WTC11 (cell line): ENCODE data around the gene AGBL4. TPM values are rescaled to one million over a fixed set of nuclear protein-coding genes. Genes with fewer than 3 reads are reported as not detected.

ENCODE experiments used
- ATAC-seq: fragments of 200-7000 bp; cut with Tn5 transposase; 2 replicates; pipeline ENCODE4 v1.10.0; 2021; ENCODE audit warnings: mild to moderate bottlenecking, moderate library complexity
- CTCF ChIA-PET: fragments of 300-600 bp; sonication (Branson Sonifier 250); formaldehyde crosslinking; loops from one replicate; lab custom pipeline; 2021; ENCODE audit warnings: antibody characterized with exemption; lab: Charles Lee
- POLR2A ChIA-PET: fragments of 350-600 bp; sonication (Branson Sonifier 250); formaldehyde crosslinking; loops from one replicate; lab custom pipeline; 2021; ENCODE audit warnings: antibody characterized with exemption; lab: Charles Lee
- DNase-seq: peaks from one replicate; pipeline ENCODE4 v3.0.0; 2021; ENCODE audit warnings: low spot score
- H3K27ac Mint-ChIP-seq: 2 replicates; pipeline ENCODE4 v1.8.0; 2021; ENCODE audit warnings: mixed read lengths
- H3K27me3 Mint-ChIP-seq: 2 replicates; pipeline ENCODE4 v1.8.0; 2021; ENCODE audit warnings: low read depth, mild to moderate bottlenecking, moderate library complexity, mixed read lengths
- H3K36me3 Mint-ChIP-seq: 2 replicates; pipeline ENCODE4 v1.8.0; 2021; ENCODE audit warnings: mixed read lengths
- H3K4me1 Mint-ChIP-seq: 2 replicates; pipeline ENCODE4 v1.8.0; 2022; ENCODE audit warnings: mixed read lengths
- H3K4me3 Mint-ChIP-seq: 2 replicates; pipeline ENCODE4 v1.8.0; 2021; ENCODE audit warnings: mild to moderate bottlenecking, moderate library complexity, mixed read lengths
- H3K9me3 Mint-ChIP-seq: 2 replicates; pipeline ENCODE4 v1.8.0; 2021; ENCODE audit warnings: mixed read lengths
- FOXP1 ChIP-seq: sonication (generic); formaldehyde crosslinking; IDR thresholded peaks from 2 replicates; pipeline ENCODE4 v1.8.0; 2022; ENCODE audit warnings: missing genetic modification reagents, mild to moderate bottlenecking, moderate library complexity, borderline replicate concordance
- HMGA2 ChIP-seq: fragments of 250-450 bp; sonication (Bioruptor Pico); IDR thresholded peaks from 2 replicates; pipeline ENCODE4 v1.4.0; 2021; ENCODE audit warnings: mild to moderate bottlenecking, moderate library complexity
- SMAD4 ChIP-seq: sonication (generic); formaldehyde crosslinking; IDR thresholded peaks from 2 replicates; pipeline ENCODE4 v1.8.0; 2022; ENCODE audit warnings: mild to moderate bottlenecking, missing genetic modification reagents
- TP53 ChIP-seq: sonication (generic); formaldehyde crosslinking; IDR thresholded peaks from 2 replicates; pipeline ENCODE4 v1.8.1; 2023; ENCODE audit warnings: mild to moderate bottlenecking, missing genetic modification reagents
- ZNF219 ChIP-seq: sonication (generic); formaldehyde crosslinking; IDR thresholded peaks from 2 replicates; pipeline ENCODE4 v1.8.0; 2023; ENCODE audit warnings: missing genetic modification reagents, mild to moderate bottlenecking, borderline replicate concordance
- total RNA-seq: library from RNA; stranded (reverse); gene quantifications from 3 replicates; pipeline ENCODE4 v1.2.3, GENCODE V29; 2021
- TF ChIP-seq, protein P1 (sequence below): sonication (generic); formaldehyde crosslinking; IDR thresholded peaks from 2 replicates; pipeline ENCODE4 v1.8.1; 2022; ENCODE audit warnings: mild to moderate bottlenecking, moderate library complexity, missing genetic modification reagents
- TF ChIP-seq, protein P2 (sequence below): fragments of 250-450 bp; sonication (Bioruptor Pico); IDR thresholded peaks from 2 replicates; pipeline ENCODE4 v1.9.0; 2021; ENCODE audit warnings: mild to moderate bottlenecking
- TF ChIP-seq, protein P3 (sequence below): sonication (generic); formaldehyde crosslinking; IDR thresholded peaks from 2 replicates; pipeline ENCODE4 v1.8.1; 2023; ENCODE audit warnings: mild to moderate bottlenecking, missing genetic modification reagents, moderate library complexity
- TF ChIP-seq, protein P4 (sequence below): sonication (generic); formaldehyde crosslinking; IDR thresholded peaks from 2 replicates; pipeline ENCODE4 v1.8.1; 2022; ENCODE audit warnings: missing genetic modification reagents, borderline replicate concordance
- TF ChIP-seq, protein P5 (sequence below): sonication (generic); formaldehyde crosslinking; IDR thresholded peaks from 2 replicates; pipeline ENCODE4 v1.8.0; 2022; ENCODE audit warnings: mild to moderate bottlenecking, missing genetic modification reagents

Gene AGBL4
- total RNA-seq, 1 experiment from 2014 or later, result 0.87 TPM

DNA sequence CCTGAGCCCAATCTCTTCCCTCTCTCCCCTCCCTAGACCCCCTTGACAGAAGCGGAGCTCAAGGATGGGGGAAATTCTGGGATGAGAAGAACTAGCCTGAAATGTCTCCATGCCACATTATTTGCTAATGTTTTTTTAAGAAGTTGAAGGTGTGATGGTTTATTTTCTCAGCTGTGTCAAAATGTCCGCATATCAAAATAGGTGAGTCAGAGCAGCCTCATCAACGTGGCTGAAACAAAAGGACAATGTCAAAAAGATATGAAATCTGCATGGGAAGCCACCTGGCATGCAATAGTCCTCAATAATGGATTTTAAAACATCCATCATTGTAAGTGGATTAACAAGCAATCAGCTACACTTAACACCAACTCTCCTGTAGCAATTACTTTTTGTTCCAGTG, 1348.5 kb downstream of the AGBL4 start:
- ATAC-seq, result no peak
- peaks cover 29% of the 10 kb centered on the region for H3K4me1 Mint-ChIP-seq

DNA sequence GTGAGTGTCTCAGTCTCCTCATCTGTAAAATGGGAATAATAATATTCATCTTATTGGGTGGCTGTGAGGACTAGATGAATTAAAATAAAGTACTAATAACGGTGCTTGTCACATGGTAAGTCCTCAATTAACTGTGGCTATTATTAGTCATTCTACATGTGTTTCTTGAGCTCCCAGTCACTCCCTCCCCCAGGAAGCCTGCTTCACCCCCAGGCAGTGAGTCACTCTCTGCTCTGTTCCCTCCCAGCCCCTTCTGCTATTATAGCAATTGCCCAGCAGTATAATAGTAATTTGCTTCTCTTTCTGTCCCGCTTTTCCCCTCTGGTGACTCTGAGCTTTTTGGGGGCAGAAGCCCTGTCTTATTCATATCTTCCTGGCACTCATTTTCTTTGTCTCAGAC, 1349.1 kb downstream of the AGBL4 start:
- ChIA-PET CTCF (interaction anchor here (0.8 to 4.6 kb wide), 10 partner anchors 10 to 175 kb away, joined by 3 to 51 read pairs (median 4); no protein-coding TSS in a partner anchor), POLR2A (no interaction called here)
- Mint-ChIP-seq H3K27me3 (no peaks in the 10 kb centered on the region), H3K27ac (no peak overlapping the region), H3K36me3 (no peaks in the 10 kb centered on the region), H3K9me3 (peaks cover 2% of the 10 kb centered on the region; the same call in 1 of the 2 replicates), H3K4me3 (no peak overlapping the region; the same call in 1 of the 2 replicates), H3K4me1 (peaks cover 29% of the 10 kb centered on the region)
- DNase-seq (no peak), ATAC-seq (no peak)
- no peak for TF ChIP-seq TP53 (CRISPR knock-in tag)
- TF ChIP-seq, protein P1, sequence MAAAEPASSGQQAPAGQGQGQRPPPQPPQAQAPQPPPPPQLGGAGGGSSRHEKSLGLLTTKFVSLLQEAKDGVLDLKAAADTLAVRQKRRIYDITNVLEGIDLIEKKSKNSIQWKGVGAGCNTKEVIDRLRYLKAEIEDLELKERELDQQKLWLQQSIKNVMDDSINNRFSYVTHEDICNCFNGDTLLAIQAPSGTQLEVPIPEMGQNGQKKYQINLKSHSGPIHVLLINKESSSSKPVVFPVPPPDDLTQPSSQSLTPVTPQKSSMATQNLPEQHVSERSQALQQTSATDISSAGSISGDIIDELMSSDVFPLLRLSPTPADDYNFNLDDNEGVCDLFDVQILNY (CRISPR knock-in tag), result no peak
- TF ChIP-seq, protein P2, sequence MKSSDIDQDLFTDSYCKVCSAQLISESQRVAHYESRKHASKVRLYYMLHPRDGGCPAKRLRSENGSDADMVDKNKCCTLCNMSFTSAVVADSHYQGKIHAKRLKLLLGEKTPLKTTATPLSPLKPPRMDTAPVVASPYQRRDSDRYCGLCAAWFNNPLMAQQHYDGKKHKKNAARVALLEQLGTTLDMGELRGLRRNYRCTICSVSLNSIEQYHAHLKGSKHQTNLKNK (CRISPR knock-in tag), result no peak
- TF ChIP-seq, protein P3, sequence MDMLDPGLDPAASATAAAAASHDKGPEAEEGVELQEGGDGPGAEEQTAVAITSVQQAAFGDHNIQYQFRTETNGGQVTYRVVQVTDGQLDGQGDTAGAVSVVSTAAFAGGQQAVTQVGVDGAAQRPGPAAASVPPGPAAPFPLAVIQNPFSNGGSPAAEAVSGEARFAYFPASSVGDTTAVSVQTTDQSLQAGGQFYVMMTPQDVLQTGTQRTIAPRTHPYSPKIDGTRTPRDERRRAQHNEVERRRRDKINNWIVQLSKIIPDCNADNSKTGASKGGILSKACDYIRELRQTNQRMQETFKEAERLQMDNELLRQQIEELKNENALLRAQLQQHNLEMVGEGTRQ (CRISPR knock-in tag), result no peak
- TF ChIP-seq, protein P4, sequence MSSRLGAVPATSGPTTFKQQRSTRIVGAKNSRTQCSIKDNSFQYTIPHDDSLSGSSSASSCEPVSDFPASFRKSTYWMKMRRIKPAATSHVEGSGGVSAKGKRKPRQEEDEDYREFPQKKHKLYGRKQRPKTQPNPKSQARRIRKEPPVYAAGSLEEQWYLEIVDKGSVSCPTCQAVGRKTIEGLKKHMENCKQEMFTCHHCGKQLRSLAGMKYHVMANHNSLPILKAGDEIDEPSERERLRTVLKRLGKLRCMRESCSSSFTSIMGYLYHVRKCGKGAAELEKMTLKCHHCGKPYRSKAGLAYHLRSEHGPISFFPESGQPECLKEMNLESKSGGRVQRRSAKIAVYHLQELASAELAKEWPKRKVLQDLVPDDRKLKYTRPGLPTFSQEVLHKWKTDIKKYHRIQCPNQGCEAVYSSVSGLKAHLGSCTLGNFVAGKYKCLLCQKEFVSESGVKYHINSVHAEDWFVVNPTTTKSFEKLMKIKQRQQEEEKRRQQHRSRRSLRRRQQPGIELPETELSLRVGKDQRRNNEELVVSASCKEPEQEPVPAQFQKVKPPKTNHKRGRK, result no peak
- no peak for TF ChIP-seq FOXP1
- no peak for TF ChIP-seq HMGA2

More for the DNA sequence above, 1348.5 kb downstream of the AGBL4 start:
- no peaks in the 10 kb centered on the region for H3K9me3 Mint-ChIP-seq
- no peaks in the 10 kb centered on the region for H3K36me3 Mint-ChIP-seq
- no peak for DNase-seq
- TF ChIP-seq ZNF219 (CRISPR knock-in tag), result no peak
- TF ChIP-seq, all 79 proteins: peak for 0
- ChIA-PET POLR2A (no interaction called here), CTCF (interaction anchor here (1.2 to 6.4 kb wide), 6 partner anchors 12 to 142 kb away, joined by 3 to 112 read pairs (median 13); no protein-coding TSS in a partner anchor)
- no peak overlapping the region for H3K4me3 Mint-ChIP-seq
- H3K27ac Mint-ChIP-seq, result no peak overlapping the region
- H3K27me3 Mint-ChIP-seq, result no peaks in the 10 kb centered on the region

DNA sequence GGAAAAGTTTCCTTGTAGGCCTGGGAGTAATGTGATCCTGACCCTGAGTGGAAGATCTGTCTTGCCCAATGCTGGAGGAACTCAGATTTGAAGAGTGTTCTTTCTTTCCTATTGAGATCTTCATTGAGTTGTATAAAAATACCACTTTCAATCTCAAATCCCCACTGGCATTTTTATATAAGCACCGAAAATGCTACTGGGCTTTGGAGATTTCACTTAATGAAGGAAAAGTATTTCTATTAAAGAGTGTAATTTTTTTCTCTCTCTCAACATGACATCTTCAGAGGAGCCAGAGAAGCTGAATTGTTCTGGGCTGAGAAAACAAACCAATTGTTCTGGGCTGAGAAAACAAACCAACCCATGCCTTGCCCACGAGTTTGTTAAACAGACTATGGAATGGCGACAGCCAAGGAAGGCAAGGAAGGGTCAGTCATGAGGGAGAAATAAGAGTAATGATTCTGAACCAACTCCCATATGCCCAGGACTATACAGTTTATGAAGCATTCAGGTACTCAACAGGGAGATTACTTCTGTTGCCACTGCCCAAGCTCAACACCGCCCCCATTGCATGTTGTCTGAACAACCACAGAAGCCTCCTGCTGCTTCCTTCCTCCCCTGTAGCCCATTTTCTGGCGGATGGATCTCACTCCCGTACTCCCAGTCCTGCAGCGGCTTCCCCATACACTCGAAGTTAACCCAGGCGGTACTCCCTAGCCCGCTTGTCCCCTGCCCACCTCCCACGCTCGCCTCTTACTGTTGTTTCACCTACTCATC, 1350.2 kb downstream of the AGBL4 start:
- no peak overlapping the region for H3K27ac Mint-ChIP-seq
- no peaks in the 10 kb centered on the region for H3K27me3 Mint-ChIP-seq
- no peak overlapping the region for H3K4me3 Mint-ChIP-seq
- DNase-seq, result peak; percentile 63
- CTCF ChIA-PET, result interaction anchor here (0.7 to 4.6 kb wide), 19 partner anchors 11 to 174 kb away, joined by 3 to 51 read pairs (median 4); no protein-coding TSS in a partner anchor
- ATAC-seq, result peak; percentile 77
- POLR2A ChIA-PET, result no interaction called here
- no peaks in the 10 kb centered on the region for H3K36me3 Mint-ChIP-seq
- TF ChIP-seq SMAD4 (CRISPR knock-in tag), result no peak
- TF ChIP-seq, protein P5, sequence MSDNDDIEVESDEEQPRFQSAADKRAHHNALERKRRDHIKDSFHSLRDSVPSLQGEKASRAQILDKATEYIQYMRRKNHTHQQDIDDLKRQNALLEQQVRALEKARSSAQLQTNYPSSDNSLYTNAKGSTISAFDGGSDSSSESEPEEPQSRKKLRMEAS (CRISPR knock-in tag), result peak; percentile 21; the same call in 1 of the 2 replicates
- H3K9me3 Mint-ChIP-seq, result peaks cover 9% of the 10 kb centered on the region
- H3K4me1 Mint-ChIP-seq, result peaks cover 30% of the 10 kb centered on the region

DNA sequence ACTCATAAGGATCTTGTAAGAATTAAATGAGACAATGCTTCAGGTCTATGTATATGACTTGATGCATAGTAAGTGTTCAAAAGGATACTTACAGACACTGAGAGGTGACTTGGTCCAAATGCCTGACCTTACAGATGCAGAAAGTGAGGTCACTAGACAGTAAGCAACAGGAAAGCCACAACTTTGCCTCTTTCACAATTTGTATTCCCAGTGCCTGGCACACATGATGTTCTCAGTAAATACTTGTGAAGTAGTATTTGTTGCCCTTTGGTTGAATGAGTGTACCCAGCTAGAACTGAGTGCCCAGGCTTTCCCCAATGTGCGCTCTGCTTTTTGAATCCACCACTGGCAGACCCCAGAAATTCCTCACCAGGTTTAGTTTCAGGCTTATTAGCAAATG, 1352.2 kb downstream of the AGBL4 start:
- CTCF ChIA-PET, result interaction anchor here (1.0 to 4.6 kb wide), 3 partner anchors 17 to 99 kb away, joined by 4 to 51 read pairs (median 5); no protein-coding TSS in a partner anchor
- POLR2A ChIA-PET, result no interaction called here
- H3K27ac Mint-ChIP-seq, result no peak overlapping the region
- TF ChIP-seq SMAD4 (CRISPR knock-in tag), result no peak
- ATAC-seq (no peak), DNase-seq (no peak)
- H3K4me3 Mint-ChIP-seq, result no peak overlapping the region
- no peaks in the 10 kb centered on the region for H3K27me3 Mint-ChIP-seq
- H3K36me3 Mint-ChIP-seq, result no peaks in the 10 kb centered on the region
- H3K9me3 Mint-ChIP-seq, result peaks cover 11% of the 10 kb centered on the region
- peaks cover 38% of the 10 kb centered on the region for H3K4me1 Mint-ChIP-seq
